Measurements from ENCODE around the gene ABLIM2. TPM values are rescaled to one million over a fixed set of nuclear protein-coding genes. Genes with fewer than 3 reads are reported as not detected.
"Not testable (repeated sequence)": the region's sequence is repeated elsewhere in the genome, so short reads cannot be mapped to it uniquely, and the experiment has no call there.

The ABLIM2 gene
- polyA plus RNA-seq, 3 donors: 3.2 to 12.3 (median 4.6) TPM

- H3K27ac ChIP-seq (ENCODE audit: low read depth, low read length): peak overlapping the region; percentile 69
- WGBS, 3 donors: 1 to 3% (median 3%) methylated on average over 61 to 75 of the region's 75 CpGs
These were observed 219.8 kb downstream of the ABLIM2 start for GRCh38 chr4:7938609-7939376.

- no peak overlapping the region for H3K27ac ChIP-seq (ENCODE audit: low read depth, low read length)
- 9 to 19% (median 17%) methylated on average over 6 of the region's 6 CpGs for WGBS, 3 donors
These were observed 220.4 kb downstream of the ABLIM2 start for GRCh38 chr4:7938266-7938608.

DNA sequence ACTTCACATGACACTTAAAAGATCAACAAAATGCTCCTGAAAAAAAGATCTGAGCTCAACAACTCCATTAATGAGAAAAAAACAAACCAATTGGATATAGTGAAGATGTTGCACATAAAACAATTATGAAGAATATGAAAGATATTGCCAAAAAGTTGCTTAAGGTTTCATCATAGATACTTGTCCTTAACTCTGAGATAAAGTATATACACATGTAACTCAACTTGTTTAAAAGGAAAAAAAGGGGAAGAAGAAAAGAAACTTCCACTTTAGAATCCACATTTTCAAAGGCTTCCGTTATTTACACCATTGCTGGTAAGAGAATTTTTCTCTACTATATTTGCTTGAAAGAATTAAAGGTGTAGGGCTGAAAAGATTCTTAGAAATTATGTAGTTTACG, 221.6 kb downstream of the ABLIM2 start:
- no peak overlapping the region for H3K27ac ChIP-seq (ENCODE audit: low read depth, low read length)
- whole genome bisulfite sequencing, 3 donors: 72 to 93% (median 82%) methylated on average over 2 of the region's 2 CpGs

- H3K27ac ChIP-seq (ENCODE audit: low read depth, low read length): no peak overlapping the region
- 66 to 78% (median 70%) methylated on average over 14 of the region's 14 CpGs for WGBS, 3 donors
These were observed 224.7 kb downstream of the ABLIM2 start for GRCh38 chr4:7933651-7934510.

DNA sequence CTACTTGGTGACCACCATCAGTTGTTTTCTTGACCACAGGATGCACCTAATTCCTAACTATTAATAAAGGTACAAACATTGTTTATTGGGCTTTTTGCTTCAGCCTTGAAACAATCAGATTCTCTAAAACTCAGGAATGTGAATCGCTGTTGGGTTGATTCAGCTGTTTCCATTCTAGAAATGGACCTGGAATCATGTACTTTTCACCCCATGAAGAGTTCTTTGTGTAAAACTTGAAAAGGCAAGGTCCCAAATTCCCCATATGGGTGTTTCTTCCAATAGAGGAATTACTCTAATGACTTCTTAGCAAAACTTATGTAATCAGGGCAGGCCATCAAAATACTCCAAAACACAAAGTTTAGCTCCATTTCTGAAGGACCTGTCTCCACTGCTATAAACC, 226.3 kb downstream of the ABLIM2 start:
- WGBS, 3 donors: 79 to 90% (median 89%) methylated on average over 1 of the region's 1 CpG
- H3K27ac ChIP-seq (ENCODE audit: low read depth, low read length): no peak overlapping the region

- WGBS, 3 donors: 18 to 24% (median 21%) methylated on average over 7 of the region's 7 CpGs
- H3K27ac ChIP-seq (ENCODE audit: low read depth, low read length): no peak overlapping the region
These were observed 229.3 kb downstream of the ABLIM2 start for GRCh38 chr4:7929118-7929951.

DNA sequence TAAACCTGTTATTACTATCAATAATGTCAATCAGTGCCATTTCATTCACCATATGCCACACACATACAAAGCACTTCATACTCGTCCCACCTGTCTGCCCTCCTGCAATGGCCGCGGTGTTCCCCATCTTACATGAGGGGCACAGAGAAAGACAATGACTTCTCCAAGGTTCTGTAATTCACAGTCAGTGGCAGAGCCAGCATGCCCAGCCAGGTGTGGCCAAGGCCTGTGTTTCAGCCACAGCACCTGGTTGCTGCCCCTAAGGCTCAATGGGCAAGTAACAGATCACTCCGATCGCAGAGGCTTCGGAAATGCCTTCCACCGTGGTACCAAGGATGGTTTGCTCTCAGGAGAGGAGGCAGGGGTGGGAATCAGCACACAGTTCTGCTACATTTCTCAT, 229.9 kb downstream of the ABLIM2 start:
- 84 to 95% (median 87%) methylated on average over 7 of the region's 7 CpGs for WGBS, 3 donors

GRCh38 chr4:7926822-7927221, 231.8 kb downstream of the ABLIM2 start:
- no peak overlapping the region for H3K27ac ChIP-seq (ENCODE audit: low read depth, low read length)
- 90 to 92% (median 92%) methylated on average over 7 of the region's 7 CpGs for WGBS, 3 donors

More for the DNA sequence above, 229.9 kb downstream of the ABLIM2 start:
- no peak overlapping the region for H3K27ac ChIP-seq (ENCODE audit: low read depth, low read length)

GRCh38 chr4:7924570-7924969, 234.0 kb downstream of the ABLIM2 start:
- H3K27ac ChIP-seq (ENCODE audit: low read depth, low read length): no peak overlapping the region
- 75 to 90% (median 75%) methylated on average over 4 of the region's 4 CpGs for WGBS, 3 donors

DNA sequence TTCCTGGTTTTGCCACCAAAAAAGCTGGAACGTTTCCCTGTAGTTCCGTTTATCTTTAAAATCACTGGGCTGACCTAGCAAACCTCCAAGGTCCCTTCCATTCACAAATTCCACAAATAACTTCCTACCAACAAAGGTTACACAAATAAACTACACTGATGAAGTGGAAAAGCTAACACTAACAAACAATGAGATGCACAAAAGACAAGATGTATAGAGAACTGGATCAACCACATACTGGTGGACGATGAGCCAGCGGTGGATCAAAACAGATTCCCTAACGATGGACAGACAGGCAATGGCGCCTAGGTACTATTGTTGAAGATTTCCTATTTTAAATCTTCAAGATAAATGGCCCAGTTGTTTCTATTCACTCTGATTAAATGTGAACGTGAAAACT, 234.4 kb downstream of the ABLIM2 start:
- H3K27ac ChIP-seq (ENCODE audit: low read depth, low read length): no peak overlapping the region
- 59 to 69% (median 68%) methylated on average over 7 of the region's 7 CpGs for whole genome bisulfite sequencing, 3 donors

DNA sequence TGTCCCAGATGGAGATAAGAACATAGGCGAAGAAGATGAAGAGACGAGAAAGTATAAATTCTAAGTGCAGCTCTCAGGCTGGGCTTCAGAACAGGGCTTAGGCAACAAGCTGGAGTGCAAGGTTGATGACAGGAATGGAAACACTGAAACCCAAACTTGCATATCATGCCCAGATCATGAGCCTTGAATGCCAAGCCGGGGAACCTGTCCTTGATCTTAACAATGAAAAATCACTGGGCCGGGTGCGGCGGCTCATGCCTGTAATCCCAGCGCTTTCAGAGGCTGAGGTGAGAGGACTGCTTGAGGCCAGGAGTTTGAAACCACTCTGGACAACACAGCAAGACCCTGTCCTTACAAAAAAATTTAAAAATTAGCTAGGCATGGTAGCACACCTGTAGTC, 236.1 kb downstream of the ABLIM2 start:
- WGBS, 3 donors: 83 to 96% (median 93%) methylated on average over 7 of the region's 7 CpGs
- H3K27ac ChIP-seq (ENCODE audit: low read depth, low read length): no peak overlapping the region

DNA sequence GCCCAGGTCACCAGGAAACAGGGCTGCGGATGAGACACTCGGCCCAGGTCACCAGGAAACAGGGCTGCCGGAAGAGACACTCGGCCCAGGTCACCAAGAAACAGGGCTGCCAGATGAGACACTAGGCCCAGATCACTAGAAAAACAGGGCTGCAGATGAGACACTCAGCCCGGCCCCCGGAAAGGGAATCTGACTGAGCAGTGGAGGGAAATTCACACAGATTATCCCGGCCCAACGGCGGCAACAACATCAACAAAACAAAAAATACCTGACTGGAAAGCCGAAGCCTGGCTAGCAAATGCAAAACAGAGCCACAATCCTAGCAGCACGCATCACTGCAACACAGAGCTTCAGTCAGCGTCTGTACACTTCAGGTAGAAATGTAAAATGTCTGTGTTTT, 239.6 kb downstream of the ABLIM2 start:
- 84 to 87% (median 85%) methylated on average over 12 of the region's 12 CpGs for WGBS, 3 donors
- H3K27ac ChIP-seq (ENCODE audit: low read depth, low read length): no peak overlapping the region

- not testable (repeated sequence) for H3K27ac ChIP-seq (ENCODE audit: low read depth, low read length)
- 83 to 91% (median 84%) methylated on average over 18 of the region's 18 CpGs for WGBS, 3 donors
These were observed 240.4 kb downstream of the ABLIM2 start for GRCh38 chr4:7918187-7918586.

GRCh38 chr4:7917669-7918068, 240.9 kb downstream of the ABLIM2 start:
- 86 to 91% (median 90%) methylated on average over 6 of the region's 6 CpGs for WGBS, 3 donors
- no peak overlapping the region for H3K27ac ChIP-seq (ENCODE audit: low read depth, low read length)

DNA sequence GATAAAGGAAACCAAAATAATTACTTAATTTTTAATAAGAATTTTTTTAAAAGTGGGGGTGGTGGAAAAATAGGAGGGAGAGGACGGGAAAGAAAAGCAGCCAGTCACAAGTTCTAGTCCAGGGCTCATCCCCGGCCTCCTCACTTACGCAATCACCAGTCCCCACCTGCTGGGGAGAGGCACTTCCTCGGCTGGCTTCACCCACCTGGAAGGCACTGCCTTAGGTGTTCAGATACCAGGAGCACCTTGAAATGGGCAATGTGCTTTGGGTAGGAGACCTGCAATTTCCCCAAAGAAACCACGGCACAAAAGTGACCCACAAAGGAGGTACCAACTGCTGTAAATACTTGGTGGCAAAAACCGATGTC, 242.8 kb downstream of the ABLIM2 start:
- no peak overlapping the region for H3K27ac ChIP-seq (ENCODE audit: low read depth, low read length)
- 66 to 74% (median 69%) methylated on average over 6 of the region's 6 CpGs for WGBS, 3 donors

Measured in adipose tissue (tissue), 3 donors.